HEK293 (cell line): Measurements from ENCODE around the gene ISL2.

ENCODE experiments used
- CTCF ChIA-PET: fragments of 350-600 bp; formaldehyde crosslinking; extraction: SDS; loops from one replicate; lab custom pipeline; 2021; ENCODE audit warnings: antibody characterized with exemption; lab: Yijun Ruan, JAX
- POLR2A ChIA-PET: fragments of 300-600 bp; formaldehyde crosslinking; extraction: SDS; loops from one replicate; lab custom pipeline; 2020; ENCODE audit warnings: antibody characterized with exemption, inconsistent platforms; lab: Yijun Ruan, JAX
- H3K27ac ChIP-seq: fragments of 200-500 bp; sonication (Bioruptor generic); 2 replicates; pipeline ENCODE4 v1.5.1; 2014; ENCODE audit warnings: low read depth, low read length, control low read depth, inconsistent platforms; ENCODE audit errors: extremely low read depth
- H3K36me3 ChIP-seq, 2 experiments: fragments of 200-500 bp in 1 of 2; sonication (Bioruptor generic) in 1 of 2; 1 replicate in 1 of 2; 2 replicates in 1 of 2; pipeline ENCODE4 v1.5.1; 2014 to 2017; ENCODE audit warnings: inconsistent platforms in 2 of 2, low read length in 2 of 2; ENCODE audit not compliant: control insufficient read depth in 2 of 2, insufficient read depth in 1 of 2
- H3K4me1 ChIP-seq: fragments of 200-500 bp; sonication (Bioruptor generic); 2 replicates; pipeline ENCODE4 v1.5.1; 2014; ENCODE audit warnings: mild to moderate bottlenecking, low read length, inconsistent platforms; ENCODE audit not compliant: control insufficient read depth, insufficient read depth
- H3K4me3 ChIP-seq: 2 replicates; pipeline ENCODE4 v1.5.1; 2011; ENCODE audit warnings: low read depth, mild to moderate bottlenecking, control low read depth, low read length, moderate library complexity
- H3K9me3 ChIP-seq: fragments of 200-500 bp; sonication (Bioruptor generic); 2 replicates; pipeline ENCODE4 v1.5.1; 2014; ENCODE audit warnings: low read depth, low read length, inconsistent platforms; ENCODE audit not compliant: control insufficient read depth, insufficient read depth
- HOXC10 ChIP-seq: sonication (generic); formaldehyde crosslinking; IDR thresholded peaks from 2 replicates; pipeline ENCODE4 v1.8.1; 2023; ENCODE audit warnings: mild to moderate bottlenecking, missing genetic modification reagents
- KLF16 ChIP-seq: fragments of 450-650 bp; formaldehyde crosslinking; IDR thresholded peaks from 2 replicates; pipeline ENCODE4 v1.5.1; 2017; ENCODE audit warnings: missing biosample characterization, missing genetic modification characterization
- MYNN ChIP-seq: fragments of 450-650 bp; formaldehyde crosslinking; IDR thresholded peaks from 2 replicates; pipeline ENCODE4 v1.5.1; 2016; ENCODE audit warnings: missing biosample characterization, missing genetic modification characterization, borderline replicate concordance
- PBX3 ChIP-seq: sonication (generic); formaldehyde crosslinking; IDR thresholded peaks from 2 replicates; pipeline ENCODE4 v1.8.1; 2022; ENCODE audit warnings: mild to moderate bottlenecking, moderate library complexity, missing genetic modification reagents
- REPIN1 ChIP-seq: fragments of 450-650 bp; formaldehyde crosslinking; IDR thresholded peaks from 2 replicates; pipeline ENCODE4 v1.5.1; 2017; ENCODE audit warnings: missing biosample characterization, missing genetic modification characterization, low read depth
- SP3 ChIP-seq: fragments of 450-650 bp; formaldehyde crosslinking; IDR thresholded peaks from 2 replicates; pipeline ENCODE4 v1.5.1; 2016; ENCODE audit warnings: missing biosample characterization, missing genetic modification characterization
- SP7 ChIP-seq: fragments of 450-650 bp; formaldehyde crosslinking; IDR thresholded peaks from 2 replicates; pipeline ENCODE4 v1.5.1; 2016; ENCODE audit warnings: missing biosample characterization, missing genetic modification characterization
- TSHZ1 ChIP-seq: fragments of 450-650 bp; formaldehyde crosslinking; IDR thresholded peaks from 2 replicates; pipeline ENCODE4 v1.5.1; 2016; ENCODE audit warnings: missing biosample characterization, missing genetic modification characterization, borderline replicate concordance
- ZBTB10 ChIP-seq: fragments of 450-650 bp; formaldehyde crosslinking; IDR thresholded peaks from 2 replicates; pipeline ENCODE4 v1.5.1; 2016; ENCODE audit warnings: missing biosample characterization, missing genetic modification characterization
- ZBTB8A ChIP-seq: fragments of 450-650 bp; formaldehyde crosslinking; IDR thresholded peaks from 2 replicates; pipeline ENCODE4 v1.5.1; 2016; ENCODE audit warnings: missing biosample characterization, missing genetic modification characterization
- ZIC2 ChIP-seq: fragments of 450-650 bp; formaldehyde crosslinking; IDR thresholded peaks from 2 replicates; pipeline ENCODE4 v1.5.1; 2016; ENCODE audit warnings: missing biosample characterization, missing genetic modification characterization
- ZNF10 ChIP-seq: fragments of 450-650 bp; formaldehyde crosslinking; IDR thresholded peaks from 2 replicates; pipeline ENCODE4 v1.5.1; 2017; ENCODE audit warnings: missing biosample characterization, missing genetic modification characterization
- ZNF138 ChIP-seq: fragments of 450-650 bp; formaldehyde crosslinking; IDR thresholded peaks from 2 replicates; pipeline ENCODE4 v1.5.1; 2016; ENCODE audit warnings: missing biosample characterization, missing genetic modification characterization, borderline replicate concordance
- ZNF146 ChIP-seq: fragments of 450-650 bp; formaldehyde crosslinking; IDR thresholded peaks from 2 replicates; pipeline ENCODE4 v1.5.1; 2016; ENCODE audit warnings: missing biosample characterization, missing genetic modification characterization
- ZNF19 ChIP-seq: fragments of 450-650 bp; formaldehyde crosslinking; IDR thresholded peaks from 2 replicates; pipeline ENCODE4; 2016; ENCODE audit warnings: missing biosample characterization, missing genetic modification characterization, low read depth
- ZNF354C ChIP-seq: fragments of 450-650 bp; formaldehyde crosslinking; IDR thresholded peaks from 2 replicates; pipeline ENCODE4 v1.5.1; 2016; ENCODE audit warnings: missing biosample characterization, missing genetic modification characterization, low read depth, borderline replicate concordance
- ZNF488 ChIP-seq: fragments of 450-650 bp; formaldehyde crosslinking; IDR thresholded peaks from 2 replicates; pipeline ENCODE4 v1.5.1; 2016; ENCODE audit warnings: missing biosample characterization, missing genetic modification characterization
- ZNF501 ChIP-seq: fragments of 450-650 bp; formaldehyde crosslinking; IDR thresholded peaks from 2 replicates; pipeline ENCODE4 v1.5.1; 2016; ENCODE audit warnings: missing biosample characterization, missing genetic modification characterization
- ZNF529 ChIP-seq: fragments of 450-650 bp; formaldehyde crosslinking; IDR thresholded peaks from 2 replicates; pipeline ENCODE4 v1.5.1; 2017; ENCODE audit warnings: missing genetic modification characterization, missing biosample characterization; ENCODE audit not compliant: insufficient replicate concordance
- ZNF530 ChIP-seq: fragments of 450-650 bp; formaldehyde crosslinking; IDR thresholded peaks from 2 replicates; pipeline ENCODE4 v1.5.1; 2016; ENCODE audit warnings: low read depth, missing biosample characterization, missing genetic modification characterization
- ZNF544 ChIP-seq: fragments of 450-650 bp; formaldehyde crosslinking; IDR thresholded peaks from 2 replicates; pipeline ENCODE4 v1.5.0; 2017; ENCODE audit warnings: missing biosample characterization, missing genetic modification characterization
- ZNF626 ChIP-seq: fragments of 450-650 bp; sonication (Bioruptor Pico); formaldehyde crosslinking; IDR thresholded peaks from 2 replicates; pipeline ENCODE4 v1.5.1; 2018; ENCODE audit warnings: missing biosample characterization, missing genetic modification characterization, inconsistent platforms
- ZNF792 ChIP-seq: fragments of 450-650 bp; formaldehyde crosslinking; IDR thresholded peaks from 2 replicates; pipeline ENCODE4 v1.5.1; 2016; ENCODE audit warnings: missing biosample characterization, missing genetic modification characterization

The ISL2 gene

GRCh38 chr15:76324066-76324465 lies 12.5 kb upstream of the ISL2 start (continued):
- TF ChIP-seq ZNF529 (tag by site-specific recombination) (no peak), ZNF146 (tag by site-specific recombination) (no peak), TSHZ1 (no peak)

- no peaks in the 10 kb centered on the region for H3K36me3 ChIP-seq
- TF ChIP-seq ZNF501 (tag by site-specific recombination) (no peak), ZNF530 (tag by site-specific recombination) (no peak), ZNF544 (tag by site-specific recombination) (no peak), SP3 (tag by site-specific recombination) (no peak), ZNF10 (tag by site-specific recombination) (peak; percentile 100), ZNF138 (tag by site-specific recombination) (no peak), MYNN (no peak)
- H3K4me3 ChIP-seq = no peak overlapping the region
- no peaks in the 10 kb centered on the region for H3K9me3 ChIP-seq
- CTCF ChIA-PET = interaction anchor here (0.6 to 1.3 kb wide), 5 partner anchors 11 to 542 kb away, joined by 3 to 5 read pairs (median 3); partner anchors contain the start of gene ISL2
- H3K27ac ChIP-seq = no peak overlapping the region
- peaks cover 30% of the 10 kb centered on the region for H3K4me1 ChIP-seq
- POLR2A ChIA-PET = interaction anchor here (0.6 to 3.4 kb wide), 2 partner anchors 11 to 198 kb away, joined by 7 to 20 read pairs; partner anchors contain the start of gene ISL2
Measured at GRCh38 chr15:76325704-76326103, 10.9 kb upstream of the ISL2 start.

GRCh38 chr15:76327191-76328105 lies 9.1 kb upstream of the ISL2 start:
- Histone ChIP-seq H3K4me3 (no peak overlapping the region), H3K9me3 (no peaks in the 10 kb centered on the region), H3K4me1 (peaks cover 18% of the 10 kb centered on the region), H3K36me3 (no peaks in the 10 kb centered on the region), H3K27ac (peak overlapping the region; percentile 52; the same call in 1 of the 2 replicates)
- CTCF ChIA-PET = interaction anchor here (0.6 to 2.1 kb wide), 11 partner anchors 14 to 1748 kb away, joined by 3 to 9 read pairs (median 3); no protein-coding TSS in a partner anchor
- POLR2A ChIA-PET = interaction anchor here (1.0 to 3.4 kb wide), 2 partner anchors 9 to 21 kb away, joined by 3 to 20 read pairs; partner anchors contain the start of gene ISL2
- TF ChIP-seq PBX3 (CRISPR knock-in tag) (no peak), ZNF138 (tag by site-specific recombination) (no peak), HOXC10 (no peak), REPIN1 (tag by site-specific recombination) (no peak), ZNF626 (tag by site-specific recombination) (no peak), ZNF19 (tag by site-specific recombination) (no peak), ZBTB8A (no peak), KLF16 (tag by site-specific recombination) (peak; percentile 18; the same call in 1 of the 2 replicates), ZBTB10 (tag by site-specific recombination) (no peak), ZNF354C (no peak), ZIC2 (tag by site-specific recombination) (no peak), SP7 (tag by site-specific recombination) (no peak), ZNF792 (tag by site-specific recombination) (0 out of 2 replicates have a peak, but pooled peaks have one; percentile 30), ZNF488 (tag by site-specific recombination) (no peak)
